GM12801 (cell line): ENCODE measurements around the gene DLL4.

Source experiments
- TF ChIP-seq, protein P1 (sequence below): IDR thresholded peaks from one replicate; pipeline ENCODE4 v1.5.1; 2011; ENCODE audit warnings: control low read depth; ENCODE audit not compliant: insufficient read length; ENCODE audit errors: extremely low read depth

The DLL4 gene

DNA sequence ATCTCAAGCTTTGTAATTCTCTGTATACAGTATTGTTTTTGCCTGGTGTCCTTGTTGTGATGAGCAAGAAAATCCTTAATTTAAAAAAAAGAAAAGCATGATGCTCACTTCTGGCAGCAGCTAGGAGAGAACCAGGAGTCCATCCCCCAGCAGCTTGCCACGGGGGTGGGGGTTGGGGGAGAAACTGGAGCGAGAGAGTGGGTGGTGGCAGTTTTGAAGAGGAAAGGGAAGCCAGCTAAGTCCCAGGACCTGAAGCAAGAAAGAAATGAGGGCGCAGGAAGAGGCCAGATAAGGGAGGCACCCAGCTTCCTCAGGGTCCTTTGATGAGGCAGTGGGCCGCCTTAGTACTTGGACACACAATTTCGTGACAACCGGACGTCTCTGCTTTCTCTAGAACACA is 47.7 kb downstream of the DLL4 start:
- TF ChIP-seq, protein P1, sequence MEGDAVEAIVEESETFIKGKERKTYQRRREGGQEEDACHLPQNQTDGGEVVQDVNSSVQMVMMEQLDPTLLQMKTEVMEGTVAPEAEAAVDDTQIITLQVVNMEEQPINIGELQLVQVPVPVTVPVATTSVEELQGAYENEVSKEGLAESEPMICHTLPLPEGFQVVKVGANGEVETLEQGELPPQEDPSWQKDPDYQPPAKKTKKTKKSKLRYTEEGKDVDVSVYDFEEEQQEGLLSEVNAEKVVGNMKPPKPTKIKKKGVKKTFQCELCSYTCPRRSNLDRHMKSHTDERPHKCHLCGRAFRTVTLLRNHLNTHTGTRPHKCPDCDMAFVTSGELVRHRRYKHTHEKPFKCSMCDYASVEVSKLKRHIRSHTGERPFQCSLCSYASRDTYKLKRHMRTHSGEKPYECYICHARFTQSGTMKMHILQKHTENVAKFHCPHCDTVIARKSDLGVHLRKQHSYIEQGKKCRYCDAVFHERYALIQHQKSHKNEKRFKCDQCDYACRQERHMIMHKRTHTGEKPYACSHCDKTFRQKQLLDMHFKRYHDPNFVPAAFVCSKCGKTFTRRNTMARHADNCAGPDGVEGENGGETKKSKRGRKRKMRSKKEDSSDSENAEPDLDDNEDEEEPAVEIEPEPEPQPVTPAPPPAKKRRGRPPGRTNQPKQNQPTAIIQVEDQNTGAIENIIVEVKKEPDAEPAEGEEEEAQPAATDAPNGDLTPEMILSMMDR = no peak

DNA sequence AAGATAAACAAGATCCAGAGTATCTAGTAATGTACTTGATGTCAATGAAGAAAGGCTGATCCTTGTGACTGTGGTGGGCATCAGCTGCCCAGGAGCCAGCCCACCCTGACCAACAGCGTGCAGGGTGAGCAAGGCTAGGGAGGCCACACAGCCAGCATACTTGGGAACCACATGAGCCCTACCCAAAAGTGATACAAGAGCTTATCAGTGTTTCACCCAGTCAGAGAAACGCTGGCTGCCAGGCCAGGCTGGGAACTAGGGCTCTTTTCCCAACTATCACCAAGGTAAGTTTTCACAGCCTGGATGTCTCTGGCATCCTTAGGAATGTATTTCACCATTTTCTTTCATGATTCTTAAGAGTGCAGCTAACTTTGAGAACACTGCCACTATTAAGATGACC is 49.0 kb downstream of the DLL4 start:
- TF ChIP-seq, protein P1 = no peak

DNA sequence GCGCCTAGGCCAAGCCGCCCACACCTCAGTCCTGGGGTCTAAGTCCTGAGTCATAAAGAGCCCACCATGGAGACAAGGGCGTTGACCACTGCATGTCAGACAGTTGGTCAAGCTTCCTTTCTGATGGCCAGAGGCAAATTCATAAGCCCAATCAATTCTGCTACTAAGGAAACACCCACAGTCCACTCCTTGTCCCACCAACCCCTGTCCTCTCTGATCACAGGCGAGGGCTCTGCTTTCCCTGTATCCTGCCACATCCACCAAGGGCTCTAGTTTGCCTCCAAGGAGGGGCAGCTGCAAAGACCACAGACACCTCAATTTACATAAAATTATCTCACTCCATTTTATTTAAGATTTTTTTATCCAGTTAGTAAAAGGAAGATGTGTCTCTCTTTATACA is 49.4 kb downstream of the DLL4 start:
- TF ChIP-seq, protein P1 = no peak

DNA sequence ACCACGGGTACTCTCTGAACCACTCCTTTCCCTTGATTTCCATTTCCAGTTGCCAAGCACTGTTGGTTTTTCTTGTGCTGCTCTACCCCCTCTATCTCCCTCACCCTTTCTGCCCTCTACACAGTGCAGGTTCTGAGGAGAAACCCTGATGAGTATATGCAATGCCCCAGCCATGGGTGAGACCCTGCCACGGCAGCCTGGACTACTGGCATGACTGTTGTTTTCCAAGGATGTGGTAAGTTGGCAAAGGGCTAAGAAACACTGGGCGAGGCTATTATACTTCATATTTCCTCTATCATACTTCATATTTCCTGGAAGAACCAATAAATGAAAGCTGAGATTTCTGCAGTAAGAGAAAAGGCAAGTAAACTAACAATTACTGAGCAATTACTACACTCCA is 52.0 kb downstream of the DLL4 start:
- TF ChIP-seq, protein P1 = no peak

DNA sequence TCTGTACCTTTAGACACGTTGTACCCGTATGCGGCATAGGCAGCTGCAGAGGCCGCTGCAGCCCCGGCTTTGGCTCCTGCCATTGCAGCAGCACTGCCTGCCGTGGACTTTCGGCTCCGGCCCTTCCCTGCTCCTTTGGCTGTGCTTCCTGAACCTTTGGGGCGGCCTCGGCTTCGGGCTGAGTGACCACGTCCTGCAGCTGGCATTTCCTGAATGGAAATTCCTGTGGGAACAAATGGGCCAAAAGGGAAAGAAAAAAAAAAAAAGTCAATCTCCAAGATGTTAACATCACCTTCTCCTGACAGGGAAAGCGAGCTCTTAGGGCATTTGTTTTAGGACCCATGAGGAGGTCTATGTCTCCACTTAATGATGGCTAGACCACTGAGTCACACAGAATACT is 53.7 kb downstream of the DLL4 start:
- TF ChIP-seq, protein P1 = no peak

DNA sequence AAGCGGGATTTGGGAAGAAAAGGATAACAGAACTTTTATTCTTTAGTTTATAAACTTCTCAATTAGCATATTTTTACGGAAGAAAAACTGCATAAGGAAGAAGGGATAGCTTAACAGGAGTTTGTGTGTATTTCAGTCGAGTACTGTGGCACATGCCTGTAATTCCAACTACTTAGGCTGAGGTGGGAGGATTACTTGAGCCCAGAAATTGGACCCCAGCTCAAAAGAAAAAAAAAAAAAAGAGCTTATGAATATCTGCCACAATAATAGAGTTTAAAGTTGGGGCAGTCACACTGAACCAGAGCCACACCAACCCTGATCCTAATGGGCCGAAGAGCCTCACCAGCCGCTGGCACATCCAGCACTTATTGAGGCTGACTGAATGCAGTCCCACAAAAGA is 55.3 kb downstream of the DLL4 start:
- TF ChIP-seq, protein P1 = no peak

DNA sequence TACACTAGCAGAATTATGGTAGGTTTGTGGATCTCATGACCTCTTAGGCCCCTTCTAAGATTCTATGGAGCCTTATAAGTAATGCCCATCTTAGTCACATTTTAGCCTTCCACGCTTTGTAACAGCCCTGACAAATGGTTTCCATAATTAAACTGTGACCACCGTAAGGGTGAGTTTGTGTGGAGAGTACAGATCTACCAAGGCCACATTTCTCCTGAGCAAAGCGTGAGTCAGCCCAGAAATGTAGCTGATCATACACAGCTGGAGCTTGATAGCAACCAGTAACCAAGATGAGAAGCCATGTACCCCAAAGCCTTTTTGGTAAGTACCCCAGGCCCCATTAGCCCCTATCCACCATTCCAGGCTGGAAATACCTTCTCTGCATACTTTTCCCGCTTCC is 55.8 kb downstream of the DLL4 start:
- TF ChIP-seq, protein P1 = no peak
